ENCODE data around the gene SURF6.
"Not testable (repeated sequence)": the region's sequence is repeated elsewhere in the genome, so short reads cannot be mapped to it uniquely, and the experiment has no call there.

The SURF6 gene

DNA sequence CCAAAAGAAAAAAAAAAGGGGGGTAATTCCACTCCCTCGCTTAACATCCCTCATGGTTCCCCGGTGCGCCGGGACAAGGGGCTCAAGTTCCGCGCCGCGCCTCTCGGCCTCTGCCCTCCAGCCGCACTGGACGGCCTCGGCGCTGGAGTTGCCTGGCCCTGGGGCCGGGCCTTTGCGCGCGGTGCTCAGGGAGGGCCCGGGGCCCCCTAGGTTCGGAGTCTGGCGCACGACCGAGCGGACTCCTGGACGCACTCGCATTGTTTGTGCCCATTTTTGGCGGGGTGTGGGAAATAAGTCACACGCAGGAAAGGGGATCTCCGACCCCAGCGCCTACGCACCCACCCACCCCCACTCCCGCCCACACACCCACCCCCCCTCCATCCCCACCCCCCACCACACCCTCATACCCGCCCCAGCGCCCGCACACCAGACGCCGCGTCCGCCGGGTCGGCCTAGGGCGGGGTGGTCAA lies 11.6 kb upstream of the SURF6 start:
- DNase-seq, result peak; percentile 57

DNA sequence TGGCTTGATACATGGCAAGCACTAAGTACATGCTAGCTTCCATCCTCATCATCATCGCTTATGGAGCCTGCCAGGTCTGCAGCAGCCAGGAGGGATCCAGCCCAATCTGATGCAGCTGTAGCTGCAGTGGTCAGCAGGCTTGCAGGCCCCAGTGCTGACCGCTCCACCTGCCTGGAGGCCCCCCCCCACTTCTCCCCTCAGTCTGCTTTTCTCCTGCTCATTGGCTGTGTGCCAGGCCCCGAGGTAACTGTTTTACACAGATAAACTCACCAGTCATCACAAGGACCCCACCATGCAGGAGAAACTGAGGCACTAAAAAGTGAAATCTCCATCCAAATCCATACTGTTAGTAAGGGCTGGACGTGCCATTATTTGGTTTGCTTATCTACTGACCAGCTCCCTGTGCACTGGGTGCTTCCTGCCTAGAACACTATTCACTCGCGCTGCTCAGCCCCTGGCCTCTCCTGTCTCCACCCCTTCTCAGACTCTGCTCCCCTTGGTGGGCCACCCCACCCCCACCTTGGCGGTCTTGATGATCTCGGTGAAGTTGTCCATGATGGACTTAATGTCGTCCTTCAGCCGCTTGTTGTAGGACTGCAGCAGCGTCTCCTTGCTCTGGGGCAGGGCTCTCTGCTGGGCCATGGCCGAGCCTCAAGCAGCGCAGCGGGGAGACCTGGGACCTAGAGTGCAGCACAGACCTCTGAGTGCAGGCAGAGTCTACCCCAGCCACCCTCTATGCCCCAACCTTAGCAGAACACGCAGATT lies 10.2 kb upstream of the SURF6 start:
- DNase-seq, result no peak

DNA sequence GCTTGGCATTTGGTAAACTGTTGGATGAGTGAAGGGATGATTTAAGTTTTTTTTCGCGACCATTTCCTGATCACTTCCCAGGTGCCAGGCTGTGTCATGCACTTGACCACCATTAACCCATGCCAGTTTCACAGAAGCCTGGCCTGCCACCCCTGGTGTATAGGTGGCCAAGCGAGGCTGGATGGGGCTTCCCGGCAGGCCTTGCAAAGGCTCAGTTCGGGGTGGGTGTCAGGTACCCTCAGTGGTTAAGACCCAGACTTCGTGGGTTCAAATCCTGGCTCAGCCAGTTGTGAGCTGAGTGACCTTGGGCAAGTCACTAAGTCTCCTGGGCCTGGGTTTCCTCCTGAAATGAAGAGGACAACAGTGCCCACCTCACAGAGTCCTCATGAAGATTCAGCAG lies 9.6 kb upstream of the SURF6 start:
- no peak for DNase-seq

DNA sequence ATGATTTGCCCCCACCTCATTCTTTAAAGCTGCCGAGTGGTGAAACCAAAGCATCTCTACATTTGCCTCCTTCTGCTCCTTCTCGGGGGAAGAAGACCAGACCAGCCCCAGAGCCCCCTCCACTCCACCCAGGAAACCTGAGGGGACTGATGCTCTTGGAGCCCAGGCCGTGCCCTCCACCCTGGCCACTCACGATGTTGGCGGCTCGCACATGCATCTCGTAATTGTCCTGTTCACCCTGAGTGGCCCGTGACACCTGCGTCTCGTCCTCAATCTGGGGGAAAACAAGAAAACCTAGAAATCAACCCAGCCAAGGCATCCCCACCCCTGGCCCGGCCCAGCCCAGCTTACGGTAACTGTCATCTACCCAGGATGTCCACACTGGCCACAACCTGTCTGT lies 9.0 kb upstream of the SURF6 start:
- no peak for DNase-seq

DNA sequence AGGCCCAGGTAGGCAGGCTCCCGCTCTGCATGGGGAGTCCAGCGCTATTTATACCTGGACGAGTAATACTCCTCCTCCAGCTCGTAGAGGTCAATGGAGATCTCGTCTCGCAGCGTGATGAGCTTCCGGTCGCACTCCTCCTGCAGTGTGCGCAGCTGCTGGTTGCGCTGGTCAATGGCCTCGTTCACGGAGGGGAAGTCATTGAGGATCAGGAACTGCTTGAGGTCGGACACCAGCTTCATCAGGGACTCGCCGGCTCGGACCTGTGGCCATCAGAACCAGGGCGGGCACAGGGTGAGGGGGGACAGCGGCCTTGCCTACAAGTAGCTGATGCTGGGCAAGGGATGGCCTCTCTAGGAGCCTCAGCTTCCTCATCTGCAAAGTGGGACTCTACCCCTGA lies 8.1 kb upstream of the SURF6 start:
- no peak for DNase-seq

DNA sequence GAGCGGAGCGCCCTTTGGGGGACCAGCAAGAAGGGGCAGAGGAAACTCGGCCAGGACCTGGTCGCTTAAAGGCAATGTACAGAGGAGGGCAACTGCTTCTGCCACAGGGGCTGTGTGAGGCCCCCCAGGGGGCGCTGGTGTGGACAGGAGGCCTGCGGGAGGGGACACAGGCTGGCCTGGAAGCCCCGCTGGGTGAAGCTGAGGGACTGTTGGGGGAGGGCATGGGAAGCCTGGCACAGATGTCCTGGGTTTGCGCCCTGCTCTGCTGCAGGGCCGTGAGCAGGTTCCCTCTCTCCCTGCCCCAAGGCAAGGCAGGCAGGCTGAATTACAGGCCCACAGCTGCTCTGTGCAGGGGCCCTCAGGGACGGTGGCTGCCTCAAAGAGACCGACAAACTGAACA lies 6.6 kb upstream of the SURF6 start:
- no peak for DNase-seq

DNA sequence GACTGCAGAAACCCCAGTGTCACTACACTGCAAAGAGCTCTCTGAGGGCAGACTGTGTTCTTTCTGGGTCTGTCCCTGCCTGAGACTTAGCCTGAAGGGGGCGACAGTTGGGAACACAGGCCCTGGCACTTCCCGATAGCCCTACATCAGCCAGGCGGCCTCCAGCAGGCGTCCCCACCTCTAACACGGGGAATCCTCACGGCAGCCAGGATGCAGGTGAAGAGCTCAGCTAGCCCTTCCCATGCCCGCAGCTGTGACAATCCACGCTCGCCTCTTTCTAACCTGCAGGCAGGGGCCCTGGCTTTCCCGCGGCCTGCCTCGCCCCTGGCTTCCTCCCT lies 6.0 kb upstream of the SURF6 start:
- DNase-seq, result no peak

DNA sequence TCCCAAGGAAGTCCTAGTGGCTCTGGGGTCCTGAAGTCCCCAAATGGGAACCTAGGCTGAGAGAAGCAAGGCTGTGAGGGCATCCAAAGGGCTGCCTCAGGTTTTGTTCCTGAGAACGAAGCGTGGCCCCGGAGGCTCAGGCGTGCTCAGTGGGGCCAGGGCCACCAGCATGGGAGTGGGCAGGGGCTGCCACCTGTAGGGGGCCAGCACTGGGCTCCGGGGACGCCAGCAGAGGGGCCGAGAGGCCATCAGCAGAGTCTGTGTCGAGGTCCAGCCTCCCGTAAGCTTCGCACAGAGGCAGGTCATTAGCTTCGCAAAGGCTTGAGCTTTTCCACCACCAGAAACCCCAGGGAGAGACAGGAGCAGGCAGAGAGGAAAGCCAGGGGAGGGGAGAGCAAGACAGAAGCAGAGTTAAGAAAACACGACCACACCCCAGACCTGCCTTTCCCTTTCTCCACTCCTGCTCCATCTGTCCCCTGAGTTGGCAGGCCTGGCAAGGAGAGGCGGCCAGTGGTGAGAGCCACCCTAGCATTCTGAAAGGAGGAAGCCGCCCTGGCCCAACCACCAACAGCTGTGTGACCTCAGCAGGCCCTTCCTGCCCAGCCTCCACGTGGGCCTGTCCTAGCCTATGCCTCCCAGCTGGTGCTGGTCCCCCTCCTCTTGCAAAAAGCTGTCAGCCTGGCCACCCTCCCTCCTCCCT lies 5.5 kb upstream of the SURF6 start:
- no peak for DNase-seq

DNA sequence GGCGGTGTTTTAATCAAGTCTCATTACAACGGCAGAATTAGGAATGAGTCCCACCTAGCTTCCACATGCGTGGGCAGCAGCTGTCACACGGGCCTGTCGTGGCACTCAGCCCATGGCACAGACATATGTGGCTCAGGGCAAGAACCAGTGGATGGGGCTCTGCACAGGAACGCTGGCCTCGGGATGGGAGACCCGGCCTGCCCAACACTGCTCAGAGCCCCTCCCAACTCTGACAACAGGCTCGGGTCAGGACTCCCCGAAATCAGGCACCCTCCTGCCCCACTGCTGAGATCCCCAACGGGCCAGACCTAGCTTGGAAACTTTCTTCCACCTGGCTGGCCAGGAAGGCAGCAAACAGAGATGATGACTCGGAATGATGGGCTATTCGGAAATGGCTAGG lies 4.9 kb upstream of the SURF6 start:
- no peak for DNase-seq

DNA sequence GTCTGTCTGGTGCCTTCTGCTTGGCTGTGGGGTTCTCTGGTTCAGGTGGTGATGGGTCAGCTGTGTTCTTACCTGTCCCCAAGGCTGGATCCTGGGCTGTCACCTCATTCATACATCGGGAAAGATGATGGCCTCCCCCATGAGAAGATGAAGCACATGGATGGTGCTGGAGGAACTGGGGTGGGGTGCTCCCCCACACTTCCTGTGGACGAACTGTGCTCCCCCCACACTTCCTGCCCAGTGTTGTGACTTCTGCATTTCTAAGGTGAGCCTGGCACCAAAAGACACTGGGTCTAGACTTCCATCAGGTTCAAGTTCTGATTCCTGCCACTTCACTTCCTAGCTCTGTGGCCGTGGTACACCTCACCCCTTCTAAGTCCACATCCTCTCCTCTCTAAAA lies 4.3 kb upstream of the SURF6 start:
- DNase-seq, result no peak

DNA sequence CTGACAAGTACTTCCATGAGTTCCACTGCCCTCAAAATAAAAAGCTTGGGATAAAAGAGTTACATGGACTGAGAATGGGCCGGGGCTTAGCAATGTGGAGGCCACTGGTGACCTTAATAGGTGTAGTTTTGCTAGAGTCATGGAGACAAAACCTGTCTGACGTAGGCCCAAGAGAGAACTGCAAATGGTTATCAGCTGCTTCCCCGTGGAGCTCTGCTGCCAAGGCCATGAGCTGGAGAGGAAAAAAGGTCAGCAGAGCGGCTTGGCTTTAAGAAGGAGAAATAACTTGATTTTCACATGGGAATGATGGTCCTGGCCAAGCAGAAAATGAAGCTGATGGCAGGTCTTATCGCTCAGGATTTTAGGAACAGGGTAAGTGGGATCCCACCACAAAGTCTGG lies 3.7 kb upstream of the SURF6 start:
- no peak for DNase-seq

DNA sequence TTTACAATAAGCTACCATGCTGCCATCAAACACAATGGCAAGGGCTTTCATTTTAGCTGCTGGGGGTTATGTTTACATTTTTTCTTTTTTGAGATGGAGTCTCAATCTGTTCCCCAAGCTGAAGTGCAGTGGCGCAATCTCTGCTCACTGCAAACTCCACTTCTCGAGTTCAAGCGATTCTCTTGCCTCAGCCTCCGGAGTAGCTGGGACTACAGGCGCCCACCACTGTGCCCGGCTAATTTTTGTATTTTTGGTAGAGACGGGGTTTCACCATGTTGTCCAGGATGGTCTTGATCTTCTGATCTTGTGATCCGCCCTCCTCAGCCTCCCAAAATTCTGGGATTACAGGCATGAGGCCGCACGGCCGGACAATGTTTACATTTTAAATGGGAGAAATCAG lies 1.1 kb downstream of the SURF6 start:
- not testable (repeated sequence) for DNase-seq

DNA sequence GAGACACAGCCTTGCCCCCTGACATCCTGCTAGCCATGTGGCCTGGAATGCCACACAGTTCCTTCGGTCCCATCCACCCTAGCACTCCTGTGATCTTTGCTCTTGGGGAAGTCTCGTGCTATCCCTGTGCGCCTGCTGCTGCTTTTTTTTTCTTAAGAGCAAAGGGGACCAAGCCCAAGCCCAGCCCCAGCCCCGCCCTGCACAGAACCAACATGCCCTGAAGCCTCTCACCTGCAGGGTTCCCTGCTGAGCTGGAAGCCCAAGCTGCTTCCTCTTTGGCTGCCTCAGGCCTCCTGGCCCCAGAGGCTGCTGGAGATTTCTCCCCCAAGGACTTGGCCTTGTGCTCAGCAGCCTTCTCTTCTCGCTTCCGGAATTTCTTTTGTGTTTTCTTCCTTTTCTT lies 1.8 kb downstream of the SURF6 start:
- no peak for DNase-seq

DNA sequence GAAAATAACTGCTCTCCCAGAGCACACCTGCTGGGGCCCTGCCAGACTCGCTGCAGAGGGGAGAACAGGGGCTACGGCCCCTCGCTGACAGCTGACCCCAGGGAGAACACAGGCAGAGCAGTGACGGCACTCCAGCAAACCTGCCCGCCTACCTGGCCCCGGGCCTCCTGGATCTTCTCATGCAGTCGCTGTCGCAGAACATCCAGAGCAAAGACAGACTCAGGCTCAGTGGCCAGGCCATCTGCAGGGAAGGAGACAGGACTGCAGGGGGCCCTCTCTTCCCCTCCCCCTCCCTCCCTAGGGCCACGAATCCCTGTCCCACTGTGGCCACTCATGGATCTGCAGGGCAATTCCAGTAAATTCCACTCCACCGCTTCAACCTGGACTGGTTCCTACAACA lies 2.4 kb downstream of the SURF6 start:
- no peak for DNase-seq

DNA sequence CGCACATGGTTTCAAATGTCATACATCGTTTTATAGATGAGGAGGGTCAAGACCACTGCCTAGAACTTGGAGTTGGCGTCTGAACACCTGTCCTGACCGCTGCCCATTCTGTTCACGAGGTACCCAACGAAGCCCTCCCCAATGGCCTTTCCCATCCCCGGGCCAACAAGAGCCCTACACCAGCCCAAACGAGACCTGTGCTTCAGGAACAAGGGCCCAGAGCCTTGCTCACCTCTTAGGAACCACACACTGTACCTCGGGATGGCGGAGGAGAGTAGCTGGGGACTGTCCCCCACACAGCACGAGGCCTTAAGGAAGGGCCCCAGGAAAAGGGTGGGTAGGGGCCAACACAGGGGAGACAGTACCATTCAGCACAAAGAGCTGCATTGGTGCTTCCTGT lies 3.0 kb downstream of the SURF6 start:
- DNase-seq, result no peak

DNA sequence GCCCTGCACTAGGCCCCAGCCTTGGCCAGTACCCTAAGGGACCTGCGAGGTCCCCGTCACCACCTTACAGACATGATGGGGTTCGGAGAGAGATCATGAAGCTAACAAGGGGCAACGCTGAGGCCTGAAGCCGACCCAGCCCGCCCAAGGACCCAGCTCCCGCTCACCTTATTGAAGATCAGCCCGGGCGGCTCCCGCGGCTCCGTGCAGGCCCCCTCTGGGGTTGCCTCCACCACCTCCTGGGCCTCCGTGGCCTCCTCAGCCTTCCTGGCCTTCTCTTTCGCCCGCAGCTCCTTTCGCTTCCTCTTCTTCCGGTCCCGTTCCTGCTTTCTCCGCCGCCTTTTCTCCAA lies 3.6 kb downstream of the SURF6 start:
- DNase-seq, result no peak

DNA sequence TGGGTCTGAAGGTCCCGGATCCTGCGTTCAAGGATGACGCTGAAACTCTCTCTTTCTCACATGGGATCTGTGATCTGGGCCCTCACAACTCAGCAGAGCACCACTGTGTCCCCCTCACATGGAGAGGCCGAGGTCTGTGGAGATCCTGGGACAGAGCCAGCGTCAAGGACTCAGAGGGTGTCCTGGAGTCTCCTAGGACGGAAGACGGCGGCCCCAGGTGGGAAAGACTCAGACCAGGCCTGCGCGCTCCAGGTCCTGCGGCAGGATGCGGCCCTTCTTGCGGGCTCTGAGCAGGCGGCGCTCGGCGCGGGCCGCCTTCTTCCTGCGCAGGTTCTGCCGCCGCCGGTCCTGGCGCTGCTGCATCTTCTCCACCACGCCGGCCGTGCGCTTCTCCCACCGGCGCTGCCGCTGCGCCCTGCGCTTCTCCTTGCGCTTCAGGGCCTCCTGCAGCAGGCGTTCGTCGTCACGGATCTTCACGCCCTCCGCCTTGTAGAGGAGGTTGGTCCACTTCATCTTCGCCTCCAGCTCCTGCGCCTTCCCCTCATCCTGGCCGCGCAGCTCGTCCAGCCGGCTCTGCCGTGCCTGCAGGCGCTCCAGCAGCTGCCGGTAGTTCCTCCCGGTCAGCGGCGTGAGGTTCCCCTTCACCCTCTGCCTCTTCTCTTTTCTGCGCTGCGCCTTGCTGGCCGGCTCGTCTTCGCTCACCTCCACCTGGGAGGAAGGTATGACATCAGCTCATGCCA lies 4.2 kb downstream of the SURF6 start:
- no peak for DNase-seq

DNA sequence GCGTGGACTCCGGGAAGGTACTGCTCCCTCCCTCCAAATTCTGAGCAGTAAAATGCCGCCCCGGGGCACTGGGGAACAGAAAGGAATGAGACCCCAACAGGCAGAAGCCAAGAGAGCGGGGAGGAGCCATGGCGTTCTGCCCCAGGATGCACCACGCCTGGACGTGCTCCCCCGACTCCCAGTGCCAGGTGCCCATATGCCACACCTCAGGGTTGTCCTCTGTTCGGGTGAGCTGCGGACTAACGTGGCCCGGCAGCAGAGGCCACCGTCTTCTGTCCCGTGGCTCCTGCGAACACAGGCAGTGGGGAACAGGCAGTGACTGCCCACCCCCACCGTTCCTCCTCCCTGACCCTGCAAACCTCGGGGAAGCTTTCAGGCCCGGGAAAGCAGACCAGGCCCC lies 4.8 kb downstream of the SURF6 start:
- no peak for DNase-seq

DNA sequence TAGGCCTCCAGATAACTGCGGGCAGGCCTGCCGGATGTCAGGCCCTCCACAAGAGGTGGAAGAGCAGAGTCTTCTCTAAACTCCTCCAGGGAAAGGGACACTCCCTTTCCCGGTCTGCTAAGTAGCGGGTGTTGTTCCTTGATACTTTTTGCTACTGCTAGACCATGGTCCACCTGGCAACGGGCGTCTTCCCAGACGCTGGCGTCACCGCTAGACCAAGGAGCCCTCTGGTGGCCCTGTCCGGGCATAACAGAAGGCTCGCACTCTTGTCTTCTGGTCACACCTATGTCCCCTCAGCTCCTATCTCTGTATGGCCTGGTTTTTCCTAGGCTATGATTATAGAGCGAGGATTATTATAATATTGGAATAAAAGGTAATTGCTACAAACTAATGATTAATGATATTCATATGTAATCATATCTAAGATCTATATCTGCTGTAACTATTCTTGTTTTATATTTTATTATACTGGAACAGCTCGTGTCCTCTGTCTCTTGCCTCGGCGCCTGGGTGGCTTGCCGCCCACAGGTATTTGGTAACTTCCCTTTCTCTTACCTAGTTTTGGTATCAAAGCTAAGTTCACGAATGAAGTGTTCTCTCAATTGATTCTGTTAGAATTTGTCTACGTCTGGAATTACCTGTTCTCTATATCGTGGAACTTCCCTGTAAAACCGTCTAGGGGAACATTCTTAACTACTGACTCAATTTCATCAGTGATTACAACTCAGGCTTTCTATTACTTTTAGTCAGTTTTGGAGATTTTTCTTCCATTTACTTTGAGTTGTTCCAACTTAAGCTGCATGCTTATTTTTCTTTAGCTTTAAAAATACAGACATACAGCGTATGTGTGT lies 6.5 kb downstream of the SURF6 start:
- not testable (repeated sequence) for DNase-seq

DNA sequence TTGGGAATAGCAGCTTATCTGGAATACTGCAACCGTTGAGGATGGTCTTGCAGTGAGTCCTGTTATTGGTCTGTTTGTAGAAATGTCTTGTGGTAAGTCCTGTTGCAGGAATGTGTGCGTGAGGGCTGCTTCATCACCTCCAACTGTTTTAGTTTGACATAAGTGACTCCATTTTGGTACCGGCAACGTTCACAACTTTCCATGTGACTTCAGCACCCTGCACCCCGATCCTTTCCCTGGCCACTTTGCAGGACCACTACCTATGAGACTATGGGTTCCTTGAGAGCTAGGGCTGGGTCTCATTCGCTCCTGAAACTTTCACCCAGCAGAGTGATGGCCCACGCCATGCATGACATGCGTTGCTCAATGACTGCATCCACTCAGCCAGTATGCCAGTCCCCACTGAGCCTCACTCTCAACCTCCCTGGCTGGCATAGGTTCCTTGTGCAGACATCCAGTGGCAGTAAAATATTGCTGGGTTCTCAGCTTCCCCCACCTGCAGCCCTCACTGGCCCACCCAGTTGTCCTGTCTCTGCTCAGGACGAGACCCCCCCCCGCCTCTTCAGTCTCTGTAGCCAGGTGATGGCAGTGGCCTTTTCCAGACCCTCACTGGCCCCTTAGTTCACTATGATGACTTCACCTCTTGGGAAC lies 8.0 kb downstream of the SURF6 start:
- DNase-seq, result no peak

DNA sequence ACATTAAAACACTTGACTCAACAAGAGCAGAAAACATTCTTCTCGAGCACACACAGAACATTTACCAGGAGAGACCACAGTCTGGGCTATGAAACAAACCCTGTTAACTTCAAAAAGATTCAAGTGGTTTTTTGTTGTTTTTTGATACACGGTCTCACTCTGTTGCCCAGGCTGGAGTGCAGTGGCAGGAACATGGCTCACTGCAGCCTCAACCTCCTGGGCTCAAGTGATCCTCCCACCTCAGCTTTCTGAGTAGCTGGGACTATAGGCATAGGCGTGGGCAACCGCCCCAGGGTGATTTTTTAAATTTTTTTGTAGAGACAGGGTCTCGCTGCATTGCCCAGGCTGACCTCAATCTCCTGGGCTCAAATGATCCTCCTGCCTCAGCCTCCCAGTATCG lies 9.0 kb downstream of the SURF6 start:
- DNase-seq, result not testable (repeated sequence)

DNA sequence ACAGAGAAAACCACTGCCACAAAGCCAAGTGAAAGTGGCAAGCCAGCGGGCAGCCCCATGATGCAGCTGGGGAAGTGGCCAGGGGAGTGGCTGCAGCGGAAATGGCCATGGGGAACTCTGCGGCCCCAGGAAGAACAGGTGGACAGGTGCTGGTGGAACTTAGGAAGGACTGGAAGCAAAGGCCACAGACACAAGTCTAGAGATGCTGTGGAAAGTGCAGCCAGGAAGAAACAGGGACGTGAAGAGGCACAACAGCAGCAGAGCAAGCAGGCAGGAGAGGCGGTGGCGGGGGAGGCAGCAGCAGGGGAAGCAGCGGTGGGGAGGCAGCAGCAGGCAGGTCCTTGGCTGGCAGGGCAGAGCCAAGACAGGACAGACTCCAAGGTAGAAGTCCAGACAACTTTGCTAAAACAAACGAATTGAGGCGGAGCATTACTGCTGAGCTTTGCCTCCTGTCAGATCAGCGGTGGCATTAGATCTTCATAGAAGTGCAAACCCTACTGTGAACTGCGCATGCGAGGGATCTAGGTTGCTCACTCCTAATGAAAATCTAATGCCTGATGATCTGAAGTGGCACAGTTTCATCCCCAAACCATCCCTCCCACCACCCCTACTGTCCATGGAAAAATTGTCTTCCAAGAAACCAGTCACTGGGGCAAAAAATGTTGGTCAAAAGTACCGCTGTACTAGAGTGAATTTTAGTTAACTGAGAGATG lies 11.8 kb downstream of the SURF6 start:
- DNase-seq, result no peak
